Keratinocyte (primary cell): ENCODE data around the gene HEMGN. TPM values are rescaled to one million over a fixed set of nuclear protein-coding genes. Genes with fewer than 3 reads are reported as not detected.

Experiments
- DNase-seq: peaks from one replicate; pipeline ENCODE4 v3.0.0-alpha.2; 2011; ENCODE audit warnings: low read depth, missing footprints, low spot score
- FAIRE-seq: peaks from 2 replicates; lab custom pipeline; 2011; peaks lifted over from hg19 to GRCh38; lab: Jason Lieb, UNC
- H2AFZ ChIP-seq: 2 replicates; pipeline ENCODE4 v1.6.0; 2012; ENCODE audit warnings: low read length, control low read depth, inconsistent platforms; ENCODE audit not compliant: control insufficient read depth
- H3K27ac ChIP-seq: 2 replicates; pipeline ENCODE4 v1.5.1; 2011; ENCODE audit warnings: low read length; ENCODE audit not compliant: control insufficient read depth, insufficient read depth
- H3K27me3 ChIP-seq: 3 replicates; pipeline ENCODE4 v1.6.0; 2011; ENCODE audit warnings: low read length; ENCODE audit not compliant: control insufficient read depth, insufficient read depth; ENCODE audit errors: extremely low read depth
- H3K36me3 ChIP-seq, 2 experiments: 2 replicates in 1 of 2; 3 replicates in 1 of 2; pipeline ENCODE4 v1.5.1; 2011; ENCODE audit warnings: low read length in 2 of 2, mild to moderate bottlenecking in 1 of 2; ENCODE audit not compliant: control insufficient read depth in 2 of 2, insufficient read depth in 2 of 2; ENCODE audit errors: extremely low read depth in 1 of 2
- H3K4me1 ChIP-seq: 3 replicates; pipeline ENCODE4 v1.5.1; 2011; ENCODE audit warnings: low read length; ENCODE audit not compliant: control insufficient read depth, insufficient read depth; ENCODE audit errors: extremely low read depth
- H3K4me2 ChIP-seq: 3 replicates; pipeline ENCODE4 v1.6.0; 2011; ENCODE audit warnings: low read depth, low read length; ENCODE audit not compliant: control insufficient read depth, insufficient read depth; ENCODE audit errors: extremely low read depth
- H3K4me3 ChIP-seq, 3 experiments: fragments of 200-600 bp in 1 of 3; sonication (generic) in 1 of 3; 2 replicates in 2 of 3; 3 replicates in 1 of 3; pipeline ENCODE4 v1.5.1; 2011 to 2016; ENCODE audit warnings: low read length in 3 of 3, mild to moderate bottlenecking in 3 of 3, control low read depth in 2 of 3, inconsistent platforms in 1 of 3, low read depth in 1 of 3, mixed read lengths in 1 of 3, mixed run types in 1 of 3, moderate library complexity in 1 of 3; ENCODE audit not compliant: control insufficient read depth in 2 of 3, insufficient read depth in 2 of 3; ENCODE audit errors: extremely low read depth in 1 of 3
- H3K79me2 ChIP-seq: 2 replicates; pipeline ENCODE4 v1.6.0; 2012; ENCODE audit warnings: low read length; ENCODE audit not compliant: control insufficient read depth, insufficient read depth
- H3K9ac ChIP-seq: 3 replicates; pipeline ENCODE4 v1.6.0; 2011; ENCODE audit warnings: low read length; ENCODE audit not compliant: control insufficient read depth, insufficient read depth; ENCODE audit errors: extremely low read depth
- H3K9me1 ChIP-seq: 3 replicates; pipeline ENCODE4 v1.6.0; 2011; ENCODE audit warnings: low read length; ENCODE audit not compliant: control insufficient read depth, insufficient read depth; ENCODE audit errors: extremely low read depth
- H3K9me3 ChIP-seq: 2 replicates; pipeline ENCODE4 v1.5.1; 2012; ENCODE audit warnings: low read depth, low read length; ENCODE audit not compliant: control insufficient read depth
- H4K20me1 ChIP-seq: 3 replicates; pipeline ENCODE4 v1.6.0; 2011; ENCODE audit warnings: low read length; ENCODE audit not compliant: control insufficient read depth, insufficient read depth; ENCODE audit errors: extremely low read depth
- CTCF ChIP-seq, 3 experiments: IDR thresholded peaks in 1 of 3; conservative IDR thresholded peaks in 1 of 3; optimal IDR thresholded peaks in 1 of 3; 2 replicates in 2 of 3; 3 replicates in 1 of 3; pipeline versions ENCODE3 to v1.5.1; 2011; ENCODE audit warnings: low read length in 3 of 3, mild to moderate bottlenecking in 3 of 3, moderate library complexity in 2 of 3, control low read depth in 1 of 3, inconsistent platforms in 1 of 3; ENCODE audit not compliant: insufficient read depth in 2 of 3; ENCODE audit errors: extremely low read depth in 1 of 3
- EZH2 ChIP-seq: IDR thresholded peaks from one replicate; pipeline ENCODE4 v1.6.1; 2012; ENCODE audit warnings: inconsistent platforms, mild to moderate bottlenecking, low read length, moderate library complexity
- dilution Hi-C: fragments of 300-500 bp; cut with MboI; formaldehyde crosslinking; loops from one replicate; pipeline ENCODE4 v1.7.0; 2020; ENCODE audit warnings: low sequenced_read_pairs; ENCODE audit not compliant: extremely low pct_ligation_motif_present
- polyA plus RNA-seq, 5 experiments: library from polyadenylated mRNA; depleted of rRNA in 3 of 5; stranded (reverse) in 3 of 5; stranded (forward) in 1 of 5; unstranded in 1 of 5; fragments of >200 nt; gene quantifications; 1 replicate in 1 of 5; 2 replicates in 3 of 5; 3 replicates in 1 of 5; pipeline versions ENCODE4 v1.2.1 to v1.2.3, GENCODE V29; 2011 to 2012; ENCODE audit warnings: missing spikeins in 2 of 5, low read depth in 1 of 5, low replicate concordance in 1 of 5

Gene HEMGN
- polyA plus RNA-seq, 1 donor (not counting 4 experiments of a cell fraction or from before 2014, with no cell fraction given), result not detected

GRCh38 chr9:97907046-97907445 lies 30.9 kb downstream of the HEMGN start:
- TF ChIP-seq CTCF (optimal IDR thresholded peaks at IDR 0.05 in 1 of 3, IDR thresholded peaks at IDR 0.05 in 1 of 3, conservative IDR thresholded peaks at IDR 0.05 in 1 of 3; ENCODE audit: extremely low read depth in 1 of 3, insufficient read depth in 2 of 3, low read length in 3 of 3), result no peak
- TF ChIP-seq EZH2, result no peak
- Histone ChIP-seq H3K27me3 (no peaks in the 10 kb centered on the region), H3K9me1 (no peaks in the 10 kb centered on the region), H3K4me2 (no peak overlapping the region), H3K4me1 (peaks cover 34% of the 10 kb centered on the region), H3K9ac (no peak overlapping the region), H3K79me2 (no peaks in the 10 kb centered on the region), H3K27ac (no peak overlapping the region), H4K20me1 (no peaks in the 10 kb centered on the region), H3K36me3 (peaks cover 5 to 6% of the 10 kb centered on the region in 2 experiments), H2AFZ (no peak overlapping the region), H3K4me3 (no peak overlapping the region), H3K9me3 (no peaks in the 10 kb centered on the region)
- dilution Hi-C loops, result no loop called here
- FAIRE-seq (no peak), DNase-seq (no peak)

- H3K9me1 ChIP-seq, result no peaks in the 10 kb centered on the region
- dilution Hi-C loops, result no loop called here
- no peak overlapping the region for H3K9ac ChIP-seq
- peaks cover 32% of the 10 kb centered on the region for H3K4me1 ChIP-seq
- H4K20me1 ChIP-seq, result no peaks in the 10 kb centered on the region
- no peaks in the 10 kb centered on the region for H3K9me3 ChIP-seq
- H3K4me3 ChIP-seq, result no peak overlapping the region
- no peak for FAIRE-seq
- no peak overlapping the region for H3K27ac ChIP-seq
- no peaks in the 10 kb centered on the region for H3K27me3 ChIP-seq
- TF ChIP-seq CTCF (optimal IDR thresholded peaks at IDR 0.05 in 1 of 3, IDR thresholded peaks at IDR 0.05 in 1 of 3, conservative IDR thresholded peaks at IDR 0.05 in 1 of 3; ENCODE audit: extremely low read depth in 1 of 3, insufficient read depth in 2 of 3, low read length in 3 of 3) (no peak), EZH2 (no peak)
- H3K4me2 ChIP-seq, result no peak overlapping the region
- H3K36me3 ChIP-seq, result peaks cover 5 to 6% of the 10 kb centered on the region in 2 experiments
- H3K79me2 ChIP-seq, result no peaks in the 10 kb centered on the region
- no peak overlapping the region for H2AFZ ChIP-seq
- no peak for DNase-seq
Measured at GRCh38 chr9:97906236-97906831, 31.6 kb downstream of the HEMGN start.
